Natural killer cell treated with Interleukin-12 subunit alpha and Interleukin-12 subunit beta and Interleukin-15 and Interleukin-18, amount 100 ng/mL, for 72 hours (primary cell): Measurements from ENCODE around the gene CLCN5. TPM values are rescaled to one million over a fixed set of nuclear protein-coding genes. Genes with fewer than 3 reads are reported as not detected.

Experiments
- ATAC-seq, 2 donors: fragments of 150-1000 bp; cut with Tn5 transposase in 1 of 2; sonication (Bioruptor Pico), chemical (Tn5 transposase) in 1 of 2; 2 replicates each; pipeline ENCODE4 v1.10.0; 2021
- DNase-seq: peaks from one replicate; pipeline ENCODE4 v3.0.0; 2022; ENCODE audit warnings: low spot score
- H3K27ac Mint-ChIP-seq, 2 donors: 1 replicate in 1 of 2; 2 replicates in 1 of 2; pipeline ENCODE4 v1.8.0; 2022; ENCODE audit warnings: mixed read lengths in 2 of 2, mild to moderate bottlenecking in 1 of 2, moderate library complexity in 1 of 2
- H3K27me3 Mint-ChIP-seq, 2 donors: 1 replicate in 1 of 2; 2 replicates in 1 of 2; pipeline ENCODE4 v1.8.0; 2022; ENCODE audit warnings: mixed read lengths in 2 of 2
- H3K36me3 Mint-ChIP-seq: one replicate; pipeline ENCODE4 v1.8.0; 2022; ENCODE audit warnings: mixed read lengths
- H3K4me1 Mint-ChIP-seq, 2 donors: 1 replicate in 1 of 2; 2 replicates in 1 of 2; pipeline ENCODE4 v1.8.0; 2022; ENCODE audit warnings: low read depth in 2 of 2, mixed read lengths in 2 of 2, mild to moderate bottlenecking in 1 of 2
- H3K4me3 Mint-ChIP-seq: one replicate; pipeline ENCODE4 v1.8.0; 2022; ENCODE audit warnings: mixed read lengths
- H3K9me3 Mint-ChIP-seq: 2 replicates; pipeline ENCODE4 v1.8.0; 2022; ENCODE audit warnings: mixed read lengths
- total RNA-seq, 2 donors: library from RNA; stranded (reverse); gene quantifications; one replicate each; pipeline ENCODE4 v1.2.3, GENCODE V29; 2022

CLCN5 gene
- total RNA-seq, 2 donors from 2014 or later: 3.8 to 6.2 TPM

GRCh38 chrX:49958727-49959485 lies 36.5 kb downstream of the CLCN5 start:
- no peak overlapping the region for H3K27ac Mint-ChIP-seq
- DNase-seq (no peak), ATAC-seq (no peak)
- no peaks in the 10 kb centered on the region for H3K9me3 Mint-ChIP-seq
- H3K4me3 Mint-ChIP-seq: no peak overlapping the region
- no peaks in the 10 kb centered on the region for H3K36me3 Mint-ChIP-seq
- H3K27me3 Mint-ChIP-seq: peaks cover 0 to 7% of the 10 kb centered on the region in 2 donors
- no peaks in the 10 kb centered on the region for H3K4me1 Mint-ChIP-seq

- Mint-ChIP-seq H3K9me3 (no peaks in the 10 kb centered on the region), H3K4me3 (no peak overlapping the region), H3K4me1 (no peaks in the 10 kb centered on the region), H3K36me3 (no peaks in the 10 kb centered on the region), H3K27me3 (peaks cover 0 to 7% of the 10 kb centered on the region in 2 donors), H3K27ac (no peak overlapping the region)
- DNase-seq (no peak), ATAC-seq (no peak)
Measured at GRCh38 chrX:49959602-49960001, 37.2 kb downstream of the CLCN5 start.

GRCh38 chrX:49960061-49960460 lies 37.7 kb downstream of the CLCN5 start:
- Mint-ChIP-seq H3K9me3 (no peaks in the 10 kb centered on the region), H3K4me3 (no peak overlapping the region)

GRCh38 chrX:49970674-49971073 lies 48.3 kb downstream of the CLCN5 start:
- Mint-ChIP-seq H3K36me3 (no peaks in the 10 kb centered on the region), H3K9me3 (no peaks in the 10 kb centered on the region), H3K27ac (no peak overlapping the region), H3K27me3 (peaks cover 0 to 5% of the 10 kb centered on the region in 2 donors), H3K4me1 (no peaks in the 10 kb centered on the region), H3K4me3 (no peak overlapping the region)
- ATAC-seq (no peak), DNase-seq (no peak)

More at GRCh38 chrX:49960061-49960460, 37.7 kb downstream of the CLCN5 start:
- no peak overlapping the region for H3K27ac Mint-ChIP-seq
- no peaks in the 10 kb centered on the region for H3K4me1 Mint-ChIP-seq
- no peaks in the 10 kb centered on the region for H3K36me3 Mint-ChIP-seq
- no peak for ATAC-seq
- no peak for DNase-seq
- H3K27me3 Mint-ChIP-seq: peaks cover 0 to 7% of the 10 kb centered on the region in 2 donors

GRCh38 chrX:49972328-49972860 lies 50.0 kb downstream of the CLCN5 start:
- H3K27ac Mint-ChIP-seq: no peak overlapping the region
- peaks cover 0 to 5% of the 10 kb centered on the region in 2 donors for H3K27me3 Mint-ChIP-seq
- no peak overlapping the region for H3K4me3 Mint-ChIP-seq

GRCh38 chrX:49976682-49977197 lies 54.3 kb downstream of the CLCN5 start:
- ATAC-seq: no peak
- no peaks in the 10 kb centered on the region for H3K36me3 Mint-ChIP-seq
- H3K9me3 Mint-ChIP-seq: no peaks in the 10 kb centered on the region
- DNase-seq: no peak
- H3K27me3 Mint-ChIP-seq: peaks cover 0 to 9% of the 10 kb centered on the region in 2 donors
- H3K4me1 Mint-ChIP-seq: no peaks in the 10 kb centered on the region
- no peak overlapping the region for H3K27ac Mint-ChIP-seq
- no peak overlapping the region for H3K4me3 Mint-ChIP-seq

More at GRCh38 chrX:49972328-49972860, 50.0 kb downstream of the CLCN5 start:
- no peak for ATAC-seq
- Mint-ChIP-seq H3K36me3 (no peaks in the 10 kb centered on the region), H3K4me1 (no peaks in the 10 kb centered on the region), H3K9me3 (no peaks in the 10 kb centered on the region)
- no peak for DNase-seq

GRCh38 chrX:49977319-49978090 lies 55.1 kb downstream of the CLCN5 start:
- H3K9me3 Mint-ChIP-seq: no peaks in the 10 kb centered on the region
- no peak overlapping the region for H3K4me3 Mint-ChIP-seq
- DNase-seq (no peak), ATAC-seq (no peak)
- peaks cover 0 to 9% of the 10 kb centered on the region in 2 donors for H3K27me3 Mint-ChIP-seq
- H3K4me1 Mint-ChIP-seq: no peaks in the 10 kb centered on the region
- no peak overlapping the region for H3K27ac Mint-ChIP-seq
- H3K36me3 Mint-ChIP-seq: no peaks in the 10 kb centered on the region

GRCh38 chrX:49978176-49978575 lies 55.8 kb downstream of the CLCN5 start:
- peaks cover 0 to 9% of the 10 kb centered on the region in 2 donors for H3K27me3 Mint-ChIP-seq
- H3K4me1 Mint-ChIP-seq: no peaks in the 10 kb centered on the region
- no peak overlapping the region for H3K27ac Mint-ChIP-seq
- no peak for ATAC-seq
- no peak overlapping the region for H3K4me3 Mint-ChIP-seq
- H3K9me3 Mint-ChIP-seq: no peaks in the 10 kb centered on the region
- H3K36me3 Mint-ChIP-seq: no peaks in the 10 kb centered on the region
- no peak for DNase-seq

- Mint-ChIP-seq H3K9me3 (no peaks in the 10 kb centered on the region), H3K36me3 (no peaks in the 10 kb centered on the region), H3K27me3 (peaks cover 0 to 13% of the 10 kb centered on the region in 2 donors), H3K4me3 (no peak overlapping the region), H3K4me1 (no peaks in the 10 kb centered on the region), H3K27ac (no peak overlapping the region)
- DNase-seq: no peak
- ATAC-seq: no peak
Measured at GRCh38 chrX:49986058-49986457, 63.7 kb downstream of the CLCN5 start.

- DNase-seq (no peak), ATAC-seq (no peak)
- Mint-ChIP-seq H3K27ac (no peak overlapping the region), H3K4me3 (no peak overlapping the region), H3K27me3 (peaks cover 0 to 12% of the 10 kb centered on the region in 2 donors), H3K9me3 (no peaks in the 10 kb centered on the region), H3K36me3 (no peaks in the 10 kb centered on the region), H3K4me1 (no peaks in the 10 kb centered on the region)
Measured at GRCh38 chrX:49987651-49988050, 65.3 kb downstream of the CLCN5 start.

GRCh38 chrX:49988143-49988542 lies 65.7 kb downstream of the CLCN5 start:
- no peaks in the 10 kb centered on the region for H3K4me1 Mint-ChIP-seq
- DNase-seq (no peak), ATAC-seq (no peak)
- H3K27ac Mint-ChIP-seq: no peak overlapping the region
- H3K9me3 Mint-ChIP-seq: no peaks in the 10 kb centered on the region
- H3K4me3 Mint-ChIP-seq: no peak overlapping the region
- H3K36me3 Mint-ChIP-seq: no peaks in the 10 kb centered on the region
- H3K27me3 Mint-ChIP-seq: peaks cover 0 to 17% of the 10 kb centered on the region in 2 donors

GRCh38 chrX:49991758-49992157 lies 69.4 kb downstream of the CLCN5 start:
- Mint-ChIP-seq H3K36me3 (no peaks in the 10 kb centered on the region), H3K9me3 (no peaks in the 10 kb centered on the region), H3K4me3 (no peak overlapping the region), H3K27me3 (peaks cover 0 to 26% of the 10 kb centered on the region in 2 donors), H3K4me1 (no peaks in the 10 kb centered on the region), H3K27ac (no peak overlapping the region)
- ATAC-seq (no peak), DNase-seq (no peak)

- Mint-ChIP-seq H3K9me3 (no peaks in the 10 kb centered on the region), H3K4me3 (no peak overlapping the region), H3K27ac (no peak overlapping the region), H3K27me3 (peaks cover 0 to 28% of the 10 kb centered on the region in 2 donors), H3K4me1 (no peaks in the 10 kb centered on the region), H3K36me3 (no peaks in the 10 kb centered on the region)
- ATAC-seq (no peak), DNase-seq (no peak)
Measured at GRCh38 chrX:49992853-49993252, 70.5 kb downstream of the CLCN5 start.

- no peaks in the 10 kb centered on the region for H3K36me3 Mint-ChIP-seq
- peaks cover 0 to 24% of the 10 kb centered on the region in 2 donors for H3K27me3 Mint-ChIP-seq
- ATAC-seq (no peak), DNase-seq (no peak)
- H3K4me3 Mint-ChIP-seq: no peak overlapping the region
- H3K9me3 Mint-ChIP-seq: no peaks in the 10 kb centered on the region
- H3K27ac Mint-ChIP-seq: no peak overlapping the region
- no peaks in the 10 kb centered on the region for H3K4me1 Mint-ChIP-seq
Measured at GRCh38 chrX:49993661-49994060, 71.3 kb downstream of the CLCN5 start.
